ENCODE data around the gene UNC5B.

Gene UNC5B

GRCh38 chr10:71212318-71213126 is at the start of gene UNC5B:
Gene UNC5B (plus strand): TSS chr10:71212570. CDS start chr10:71212986, 416 bp downstream.
- peak within 1 kb of the TSS; percentile 62 for H3K4me3 ChIP-seq (ENCODE audit: control insufficient read depth, low read depth, low read length)
- DNase-seq (ENCODE audit: low read depth) = peak; percentile 46
- TF ChIP-seq CTCF (IDR thresholded peaks at IDR 0.05; ENCODE audit: control insufficient read depth, insufficient read depth, low read depth, low read length, missing control alignments) = peak; percentile 11

GRCh38 chr10:71173466-71173865 is 38.9 kb upstream of the UNC5B start:
- no peak overlapping the region for H3K4me3 ChIP-seq (ENCODE audit: control insufficient read depth, low read depth, low read length)
- no peak for TF ChIP-seq CTCF (IDR thresholded peaks at IDR 0.05; ENCODE audit: control insufficient read depth, insufficient read depth, low read depth, low read length, missing control alignments)
- no peak for DNase-seq (ENCODE audit: low read depth)

- no peak for DNase-seq (ENCODE audit: low read depth)
- TF ChIP-seq CTCF (IDR thresholded peaks at IDR 0.05; ENCODE audit: control insufficient read depth, insufficient read depth, low read depth, low read length, missing control alignments) = no peak
- no peak overlapping the region for H3K4me3 ChIP-seq (ENCODE audit: control insufficient read depth, low read depth, low read length)
Measured at GRCh38 chr10:71176661-71177060, 35.7 kb upstream of the UNC5B start.

- no peak for DNase-seq (ENCODE audit: low read depth)
- TF ChIP-seq CTCF (IDR thresholded peaks at IDR 0.05; ENCODE audit: control insufficient read depth, insufficient read depth, low read depth, low read length, missing control alignments) = no peak
- H3K4me3 ChIP-seq (ENCODE audit: control insufficient read depth, low read depth, low read length) = no peak overlapping the region
Measured at GRCh38 chr10:71177651-71178199, 34.6 kb upstream of the UNC5B start.

GRCh38 chr10:71178880-71179279 is 33.5 kb upstream of the UNC5B start:
- H3K4me3 ChIP-seq (ENCODE audit: control insufficient read depth, low read depth, low read length) = no peak overlapping the region
- TF ChIP-seq CTCF (IDR thresholded peaks at IDR 0.05; ENCODE audit: control insufficient read depth, insufficient read depth, low read depth, low read length, missing control alignments) = no peak
- DNase-seq (ENCODE audit: low read depth) = no peak

- H3K4me3 ChIP-seq (ENCODE audit: control insufficient read depth, low read depth, low read length) = no peak overlapping the region
- TF ChIP-seq CTCF (IDR thresholded peaks at IDR 0.05; ENCODE audit: control insufficient read depth, insufficient read depth, low read depth, low read length, missing control alignments) = no peak
- DNase-seq (ENCODE audit: low read depth) = no peak
Measured at GRCh38 chr10:71179382-71179781, 33.0 kb upstream of the UNC5B start.
